Gastrocnemius medialis (tissue), 4 donors: ENCODE data around the gene CNTLN.

ENCODE experiments used
- POLR2A ChIP-seq, 2 donors: fragments of 450-650 bp; IDR thresholded peaks; one replicate each; pipeline ENCODE4 v1.6.1; 2017; ENCODE audit warnings: antibody characterized with exemption in 2 of 2, mild to moderate bottlenecking in 2 of 2, moderate library complexity in 2 of 2
- TF ChIP-seq, protein P1 (sequence below), 5 experiments: fragments of 450-650 bp in 3 of 5; fragments of 200-600 bp in 2 of 5; sonication (generic) in 2 of 5; IDR thresholded peaks in 4 of 5; conservative IDR thresholded peaks in 1 of 5; 1 replicate in 4 of 5; 2 replicates in 1 of 5; pipeline ENCODE4 v1.5.1; 2016 to 2019; ENCODE audit warnings: antibody characterized with exemption in 5 of 5, mild to moderate bottlenecking in 3 of 5, moderate library complexity in 3 of 5

DNA sequence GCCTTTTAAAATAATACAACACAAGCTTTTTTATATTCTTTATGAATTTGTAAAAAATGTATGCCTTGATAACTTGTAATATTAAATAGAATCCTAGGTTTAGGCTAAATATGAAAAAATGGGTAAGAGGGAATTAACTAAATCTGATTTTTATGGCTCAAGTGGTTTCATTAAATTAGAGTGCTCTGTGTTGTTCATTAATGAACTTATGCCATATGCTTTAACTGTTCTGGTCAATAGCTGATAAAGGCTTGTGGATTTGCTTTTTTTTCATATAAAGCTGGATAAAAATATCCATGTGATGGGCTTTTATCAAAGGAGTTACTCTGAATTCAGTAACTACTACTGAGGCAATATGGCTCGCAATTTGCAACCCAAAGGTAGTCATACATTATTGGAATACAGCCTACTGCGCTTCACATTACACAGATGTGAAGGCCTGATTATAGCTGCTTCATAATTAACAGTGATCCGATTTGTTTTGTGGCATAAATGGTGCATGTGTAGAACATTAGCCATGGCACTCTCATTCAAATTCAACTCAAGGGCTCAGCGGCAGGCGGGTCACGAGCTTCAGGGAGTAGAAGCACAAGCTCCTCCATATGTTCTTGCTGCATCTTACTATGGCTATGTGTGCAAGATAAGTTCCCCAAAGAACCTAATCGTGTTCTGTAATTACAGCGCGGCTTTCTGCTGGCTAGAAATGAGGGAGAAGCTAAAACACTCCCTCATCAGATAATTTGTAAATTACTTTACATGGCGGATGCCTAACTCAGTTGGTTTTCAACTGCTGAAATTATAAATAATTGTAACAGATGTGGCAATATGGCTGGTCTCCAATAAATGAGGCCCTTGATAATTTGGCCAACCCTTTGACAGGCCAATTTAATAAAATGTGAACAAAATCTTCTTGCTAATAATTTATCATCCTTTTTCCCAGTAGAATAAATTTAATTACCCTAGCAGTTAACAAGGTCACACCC is 188.3 kb downstream of the CNTLN start:
- TF ChIP-seq, protein P1, sequence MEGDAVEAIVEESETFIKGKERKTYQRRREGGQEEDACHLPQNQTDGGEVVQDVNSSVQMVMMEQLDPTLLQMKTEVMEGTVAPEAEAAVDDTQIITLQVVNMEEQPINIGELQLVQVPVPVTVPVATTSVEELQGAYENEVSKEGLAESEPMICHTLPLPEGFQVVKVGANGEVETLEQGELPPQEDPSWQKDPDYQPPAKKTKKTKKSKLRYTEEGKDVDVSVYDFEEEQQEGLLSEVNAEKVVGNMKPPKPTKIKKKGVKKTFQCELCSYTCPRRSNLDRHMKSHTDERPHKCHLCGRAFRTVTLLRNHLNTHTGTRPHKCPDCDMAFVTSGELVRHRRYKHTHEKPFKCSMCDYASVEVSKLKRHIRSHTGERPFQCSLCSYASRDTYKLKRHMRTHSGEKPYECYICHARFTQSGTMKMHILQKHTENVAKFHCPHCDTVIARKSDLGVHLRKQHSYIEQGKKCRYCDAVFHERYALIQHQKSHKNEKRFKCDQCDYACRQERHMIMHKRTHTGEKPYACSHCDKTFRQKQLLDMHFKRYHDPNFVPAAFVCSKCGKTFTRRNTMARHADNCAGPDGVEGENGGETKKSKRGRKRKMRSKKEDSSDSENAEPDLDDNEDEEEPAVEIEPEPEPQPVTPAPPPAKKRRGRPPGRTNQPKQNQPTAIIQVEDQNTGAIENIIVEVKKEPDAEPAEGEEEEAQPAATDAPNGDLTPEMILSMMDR (IDR thresholded peaks at IDR 0.05 in 4 of 5, conservative IDR thresholded peaks at IDR 0.05 in 1 of 5), result no peak
- TF ChIP-seq POLR2A (IDR thresholded peaks at IDR 0.05), result no peak
